Activated T-cell treated with anti-CD3 and anti-CD28 coated beads for 1 hour (primary cell): ENCODE data around the gene PDZD8.
A peak's percentile ranks its signal among the peaks of the same experiment; 100 is the strongest.

Experiments
- DNase-seq: peaks from one replicate; pipeline ENCODE4 v3.0.0-alpha.2; 2020; ENCODE audit warnings: low read depth

The PDZD8 gene

GRCh38 chr10:117398029-117398428 is 22.8 kb upstream of the PDZD8 start:
- no peak for DNase-seq

- no peak for DNase-seq
Observed at GRCh38 chr10:117391436-117392205, 16.4 kb upstream of the PDZD8 start.

- DNase-seq: no peak
Observed at GRCh38 chr10:117390420-117390819, 15.2 kb upstream of the PDZD8 start.

- no peak for DNase-seq
Observed at GRCh38 chr10:117386805-117387204, 11.6 kb upstream of the PDZD8 start.

DNA sequence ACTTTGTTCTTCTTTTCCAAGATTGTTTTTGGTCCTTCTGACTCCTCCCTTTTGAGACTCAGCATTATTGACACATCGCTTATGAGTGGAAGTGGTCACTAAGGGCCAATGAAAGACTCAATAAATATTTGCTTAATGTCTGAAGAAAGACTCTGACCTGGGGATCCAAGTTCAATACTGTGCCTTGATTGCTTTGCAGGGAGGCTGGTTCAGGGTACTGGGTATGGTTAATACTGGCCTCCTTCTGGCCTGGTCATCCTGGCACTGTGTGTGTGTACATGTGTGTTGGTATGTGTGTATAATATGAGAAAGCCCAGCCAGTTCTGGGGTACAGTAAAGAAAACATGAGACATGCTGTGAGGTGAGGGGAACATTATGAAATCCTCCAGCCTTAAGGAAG is 7.6 kb upstream of the PDZD8 start:
- no peak for DNase-seq

DNA sequence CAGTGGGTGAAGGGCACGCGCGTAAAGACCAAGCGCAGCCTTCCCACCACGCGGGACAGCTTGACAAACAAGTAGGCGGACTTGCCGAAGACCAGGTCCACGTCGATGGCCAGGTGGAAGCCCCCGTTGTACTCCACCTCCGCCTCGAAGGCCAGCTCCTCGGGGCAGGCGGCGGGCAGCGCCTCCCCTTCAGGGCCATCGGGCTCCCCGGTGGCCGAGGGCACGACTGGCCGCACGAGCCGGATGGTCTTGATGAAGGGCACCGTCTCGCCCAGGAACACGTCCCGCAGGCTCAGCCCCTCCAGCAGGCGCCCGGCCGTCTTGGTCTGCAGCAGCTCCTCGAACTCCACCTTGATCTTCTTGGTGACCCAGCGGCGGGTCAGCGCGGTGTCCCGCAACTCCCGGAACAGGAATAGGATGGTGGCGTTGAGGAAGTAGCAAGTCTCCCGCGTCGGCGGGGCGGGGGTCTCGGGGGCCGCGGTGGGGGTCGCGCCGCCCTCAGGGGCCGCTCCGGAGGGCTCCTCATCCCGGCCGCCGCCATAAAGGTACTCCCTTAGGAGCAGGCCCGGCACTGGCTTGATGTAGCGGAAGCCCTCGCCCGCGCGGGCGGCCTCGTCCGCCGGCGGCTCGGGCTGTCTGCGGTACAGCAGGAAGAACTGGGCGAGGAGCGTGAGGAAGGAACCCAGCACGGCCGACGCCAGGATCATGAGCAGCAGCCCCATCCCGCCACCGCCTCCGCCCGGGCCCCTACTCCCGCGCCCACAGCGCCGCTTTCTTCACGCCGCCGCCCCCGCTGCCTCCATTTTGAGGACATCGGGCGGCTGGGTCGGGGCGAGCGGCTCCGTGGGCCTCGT is 507 bp downstream of the PDZD8 start:
- peak; percentile 37 for DNase-seq

DNA sequence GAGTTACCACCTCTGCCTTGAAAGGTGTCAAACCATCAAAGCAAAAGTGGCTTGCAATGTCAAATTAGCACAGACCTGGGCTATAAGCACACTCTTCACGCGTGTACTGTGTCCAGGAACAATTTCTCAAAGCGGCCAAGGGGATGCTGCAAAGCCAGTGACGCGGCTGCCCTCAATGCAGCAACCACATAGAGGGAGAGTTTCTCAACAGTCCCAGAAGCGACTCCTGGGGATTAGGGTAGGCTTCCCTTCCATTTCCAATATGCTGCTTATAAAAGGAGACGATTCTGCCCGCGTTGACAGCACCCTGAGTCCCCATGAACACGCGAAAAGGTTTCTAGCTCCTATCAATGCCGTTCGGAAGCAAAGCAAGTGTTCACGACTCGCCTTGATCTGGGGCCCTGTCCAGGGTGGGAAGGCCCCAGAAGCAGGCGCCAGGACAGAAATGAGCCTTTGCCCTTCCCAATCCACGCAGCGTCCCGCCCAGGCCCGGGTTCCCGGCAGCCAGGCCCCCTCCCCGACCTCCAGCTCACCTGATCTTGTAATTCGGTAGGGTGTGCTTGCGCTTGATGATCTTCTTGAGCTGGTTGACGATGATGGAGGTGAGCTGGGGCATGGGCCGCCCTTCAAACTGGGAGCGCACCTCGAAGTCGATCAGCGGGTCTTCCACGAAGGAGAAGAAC is 1.3 kb downstream of the PDZD8 start:
- DNase-seq: no peak

DNA sequence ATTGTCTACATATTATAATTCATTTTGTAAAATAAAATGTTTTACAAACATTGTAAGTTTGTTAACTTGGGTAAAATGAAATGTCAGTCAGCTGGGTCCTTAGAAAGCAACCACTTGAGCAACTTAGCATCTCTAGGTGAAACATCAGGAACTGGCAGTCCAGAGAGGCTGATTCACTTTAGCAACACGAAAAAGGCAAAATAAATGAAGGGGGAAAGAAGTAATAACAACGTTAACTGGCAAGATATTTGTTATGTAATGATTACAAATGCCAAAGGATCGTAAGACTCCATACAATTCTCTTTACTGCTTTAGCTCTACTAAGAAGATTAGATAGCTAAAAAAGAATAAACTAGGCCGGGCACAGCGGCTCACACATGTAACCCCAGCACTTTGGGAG is 5.0 kb downstream of the PDZD8 start:
- DNase-seq: no peak

DNA sequence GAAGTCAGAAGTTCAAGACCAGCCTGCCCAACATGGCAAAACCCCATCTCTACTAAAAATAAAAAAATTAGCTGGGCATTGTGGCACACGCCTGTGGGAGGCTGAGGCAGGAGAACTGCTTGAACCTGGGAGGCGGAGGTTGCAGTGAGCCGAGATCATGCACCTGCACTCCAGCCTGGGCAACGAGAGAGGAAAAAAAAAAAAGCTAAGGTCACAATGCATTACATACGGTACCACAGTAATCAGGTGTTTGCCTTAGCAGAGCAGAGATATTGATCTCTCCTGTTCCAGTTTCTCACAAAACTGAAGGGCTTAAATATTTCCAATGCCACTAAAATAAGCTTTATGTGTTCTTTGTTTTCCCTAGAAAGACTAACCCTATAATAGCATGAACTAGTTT is 7.5 kb downstream of the PDZD8 start:
- no peak for DNase-seq

GRCh38 chr10:117366741-117367140 is 8.5 kb downstream of the PDZD8 start:
- no peak for DNase-seq

GRCh38 chr10:117365612-117366011 is 9.6 kb downstream of the PDZD8 start:
- DNase-seq: no peak

DNA sequence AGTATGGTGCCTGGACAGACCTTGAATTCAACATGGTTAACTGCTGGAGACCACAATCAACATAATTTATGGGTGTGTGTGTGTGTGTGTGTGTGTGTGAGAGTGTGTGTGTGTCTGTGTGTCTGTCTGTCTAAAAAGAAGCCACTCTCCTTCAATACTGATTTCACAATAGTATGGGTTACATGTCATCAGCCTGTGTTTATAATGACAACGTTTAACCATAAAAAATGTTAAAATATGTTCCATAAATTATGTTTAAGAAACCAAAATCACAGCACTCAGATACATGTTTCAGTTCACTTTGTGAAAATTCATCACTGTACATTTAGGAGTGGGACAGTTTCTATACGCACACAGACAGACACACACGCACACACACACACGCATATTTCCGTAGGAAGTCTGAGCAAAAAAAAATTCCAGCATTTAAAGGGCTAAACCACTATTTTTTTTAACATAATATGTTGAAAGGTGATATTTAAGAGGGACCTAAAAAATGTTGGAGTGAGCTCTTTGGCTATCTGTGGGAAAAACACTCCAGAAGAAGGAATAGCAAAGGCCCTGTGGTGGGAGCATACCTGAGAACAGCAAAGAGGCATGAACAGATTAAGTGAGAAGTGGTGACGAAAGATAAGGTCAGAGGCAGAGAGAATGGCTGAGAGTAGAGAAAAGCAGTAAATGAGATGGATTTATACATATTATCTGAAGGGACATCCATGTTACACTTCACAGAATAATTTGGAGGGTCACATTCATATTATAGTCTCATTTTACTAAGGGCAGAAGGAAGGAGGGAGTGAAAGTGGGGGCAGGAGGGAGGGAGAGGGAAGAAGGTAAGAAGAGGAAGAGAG is 10.9 kb downstream of the PDZD8 start:
- no peak for DNase-seq

GRCh38 chr10:117363028-117363427 is 12.2 kb downstream of the PDZD8 start:
- DNase-seq: no peak

GRCh38 chr10:117362313-117362712 is 12.9 kb downstream of the PDZD8 start:
- DNase-seq: no peak

DNA sequence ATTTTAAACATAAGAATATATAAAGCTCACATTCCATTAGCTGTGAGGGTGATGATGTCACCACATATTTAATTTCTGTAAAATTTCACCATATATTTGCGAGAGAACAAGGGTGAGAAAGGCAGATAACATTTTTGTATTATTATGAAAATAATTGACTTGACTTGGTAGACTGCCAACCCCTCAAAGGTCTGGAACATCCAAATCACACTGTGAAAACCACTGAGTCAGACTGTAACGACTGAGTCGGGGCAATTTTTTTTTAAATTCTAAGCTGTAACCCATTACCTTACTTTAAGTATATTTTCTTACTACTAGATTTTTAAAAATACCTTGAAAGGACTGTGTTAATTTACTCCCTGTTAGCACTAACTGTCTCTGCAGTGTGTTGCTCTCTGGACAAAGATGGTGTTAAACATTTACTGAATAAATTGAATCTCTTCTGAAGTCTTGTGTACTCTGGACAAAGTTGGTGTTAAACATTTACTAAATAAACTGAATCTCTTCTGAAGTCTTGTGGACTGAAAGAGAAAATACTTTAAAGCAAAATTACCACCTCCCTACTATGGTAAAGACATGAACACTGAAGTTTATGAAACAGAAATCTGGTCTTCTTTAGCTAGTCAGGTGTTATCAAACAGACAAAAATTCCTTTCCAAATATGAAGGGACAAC is 14.1 kb downstream of the PDZD8 start:
- DNase-seq: no peak

DNA sequence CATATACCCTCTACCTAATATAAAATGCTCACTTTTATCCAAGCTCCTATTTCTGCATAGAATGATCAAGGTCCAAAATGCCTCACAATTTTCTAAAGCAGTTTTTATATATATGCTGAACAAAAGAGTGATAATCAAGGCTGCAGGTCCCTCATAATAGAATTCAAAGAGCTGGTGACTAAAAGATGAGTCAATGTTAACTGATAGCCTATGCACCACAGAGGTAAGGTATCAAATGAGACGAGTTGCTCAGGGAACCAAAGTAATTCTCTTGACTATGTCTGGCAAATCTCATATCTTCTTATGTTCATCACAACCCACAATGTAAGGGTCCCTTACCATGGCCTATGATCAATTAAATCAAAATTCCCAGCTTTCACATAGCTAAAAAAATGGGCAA is 15.2 kb downstream of the PDZD8 start:
- no peak for DNase-seq

GRCh38 chr10:117355072-117355471 is 20.2 kb downstream of the PDZD8 start:
- no peak for DNase-seq

- DNase-seq: no peak
Observed at GRCh38 chr10:117353684-117354083, 21.6 kb downstream of the PDZD8 start.

- no peak for DNase-seq
Observed at GRCh38 chr10:117352724-117353123, 22.5 kb downstream of the PDZD8 start.

DNA sequence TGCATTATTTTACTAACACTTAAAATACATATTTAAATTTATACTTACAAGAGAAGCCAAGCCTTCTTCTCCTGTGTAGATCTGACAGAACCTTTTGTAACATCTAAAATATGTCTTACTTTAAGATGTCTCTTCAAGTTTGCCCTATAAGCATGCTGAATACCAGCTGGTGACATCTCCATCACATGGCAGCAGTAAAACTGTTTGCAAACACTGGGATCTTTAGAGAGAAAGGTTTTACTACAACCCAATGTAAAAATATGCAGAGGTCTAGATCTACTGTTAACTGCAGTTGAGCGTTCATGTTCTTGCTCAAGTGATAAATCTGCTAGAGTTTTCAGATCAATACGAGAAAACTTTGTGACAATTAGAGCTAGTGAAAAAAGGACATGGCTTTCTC is 23.2 kb downstream of the PDZD8 start:
- DNase-seq: no peak

- DNase-seq: no peak
Observed at GRCh38 chr10:117351558-117351957, 23.7 kb downstream of the PDZD8 start.
